Thyroid gland (tissue), 4 donors: Measurements from ENCODE around the gene ERFL.

Source experiments
- POLR2A ChIP-seq, 2 donors: fragments of 450-650 bp; IDR thresholded peaks; one replicate each; pipeline ENCODE4 v1.6.1; 2017; ENCODE audit warnings: antibody characterized with exemption in 2 of 2, mild to moderate bottlenecking in 2 of 2, moderate library complexity in 1 of 2
- TF ChIP-seq, protein P1 (sequence below), 6 experiments: fragments of 200-600 bp in 3 of 6; fragments of 450-650 bp in 3 of 6; sonication (generic) in 3 of 6; IDR thresholded peaks; one replicate each; pipeline ENCODE4 v1.5.1; 2016 to 2019; ENCODE audit warnings: antibody characterized with exemption in 6 of 6, mild to moderate bottlenecking in 2 of 6, inconsistent platforms in 1 of 6, moderate library complexity in 1 of 6

GRCh38 chr19:41967054-41967783 is 39.0 kb upstream of the ERFL start:
- TF ChIP-seq, protein P1, sequence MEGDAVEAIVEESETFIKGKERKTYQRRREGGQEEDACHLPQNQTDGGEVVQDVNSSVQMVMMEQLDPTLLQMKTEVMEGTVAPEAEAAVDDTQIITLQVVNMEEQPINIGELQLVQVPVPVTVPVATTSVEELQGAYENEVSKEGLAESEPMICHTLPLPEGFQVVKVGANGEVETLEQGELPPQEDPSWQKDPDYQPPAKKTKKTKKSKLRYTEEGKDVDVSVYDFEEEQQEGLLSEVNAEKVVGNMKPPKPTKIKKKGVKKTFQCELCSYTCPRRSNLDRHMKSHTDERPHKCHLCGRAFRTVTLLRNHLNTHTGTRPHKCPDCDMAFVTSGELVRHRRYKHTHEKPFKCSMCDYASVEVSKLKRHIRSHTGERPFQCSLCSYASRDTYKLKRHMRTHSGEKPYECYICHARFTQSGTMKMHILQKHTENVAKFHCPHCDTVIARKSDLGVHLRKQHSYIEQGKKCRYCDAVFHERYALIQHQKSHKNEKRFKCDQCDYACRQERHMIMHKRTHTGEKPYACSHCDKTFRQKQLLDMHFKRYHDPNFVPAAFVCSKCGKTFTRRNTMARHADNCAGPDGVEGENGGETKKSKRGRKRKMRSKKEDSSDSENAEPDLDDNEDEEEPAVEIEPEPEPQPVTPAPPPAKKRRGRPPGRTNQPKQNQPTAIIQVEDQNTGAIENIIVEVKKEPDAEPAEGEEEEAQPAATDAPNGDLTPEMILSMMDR (IDR thresholded peaks at IDR 0.05), result no peak
- TF ChIP-seq POLR2A (IDR thresholded peaks at IDR 0.05), result no peak
